Measurements from ENCODE around the gene ARHGEF5. TPM values are rescaled to one million over a fixed set of nuclear protein-coding genes. Genes with fewer than 3 reads are reported as not detected.

ARHGEF5 gene
- total and polyA plus RNA-seq, 2 experiments from 2014 or later: 10.2 to 27.1 TPM

- peaks cover 51% of the 10 kb centered on the region for H3K36me3 Mint-ChIP-seq (ENCODE audit: low read depth)
- no peak overlapping the region for H3K4me3 Mint-ChIP-seq
- Histone ChIP-seq H3K79me2 (replicated peaks; ENCODE audit: insufficient read depth) (no peaks in the 10 kb centered on the region), H4K20me1 (replicated peaks; ENCODE audit: insufficient read depth) (no peaks in the 10 kb centered on the region), H3K4me1 (ENCODE audit: insufficient read depth) (no peaks in the 10 kb centered on the region), H3K27me3 (ENCODE audit: insufficient read depth) (no peaks in the 10 kb centered on the region), H3K36me3 (ENCODE audit: insufficient read depth) (peaks cover 7% of the 10 kb centered on the region), H3K4me3 (no peak overlapping the region), H3K27ac (ENCODE audit: low read depth) (no peak overlapping the region), H2AFZ (no peak overlapping the region), H3F3A (replicated peaks; ENCODE audit: low read depth) (no peaks in the 10 kb centered on the region), H3K9me2 (ENCODE audit: insufficient read depth) (peaks cover 7% of the 10 kb centered on the region; the same call in 1 of the 2 replicates), H3K4me2 (no peak overlapping the region)
- H3K9me3 Mint-ChIP-seq: peaks cover 63% of the 10 kb centered on the region
- no peak for TF ChIP-seq ZNF462 (CRISPR knock-in tag; IDR thresholded peaks at IDR 0.05)
- no peak for TF ChIP-seq ZNF331 (CRISPR knock-in tag; IDR thresholded peaks at IDR 0.05; ENCODE audit: low read depth)
- TF ChIP-seq POLR2AphosphoS5 (IDR thresholded peaks at IDR 0.05; ENCODE audit: low read depth): no peak
- no peak for TF ChIP-seq JUNB (IDR thresholded peaks at IDR 0.05; ENCODE audit: unreplicated experiment)
- TF ChIP-seq, protein P1, sequence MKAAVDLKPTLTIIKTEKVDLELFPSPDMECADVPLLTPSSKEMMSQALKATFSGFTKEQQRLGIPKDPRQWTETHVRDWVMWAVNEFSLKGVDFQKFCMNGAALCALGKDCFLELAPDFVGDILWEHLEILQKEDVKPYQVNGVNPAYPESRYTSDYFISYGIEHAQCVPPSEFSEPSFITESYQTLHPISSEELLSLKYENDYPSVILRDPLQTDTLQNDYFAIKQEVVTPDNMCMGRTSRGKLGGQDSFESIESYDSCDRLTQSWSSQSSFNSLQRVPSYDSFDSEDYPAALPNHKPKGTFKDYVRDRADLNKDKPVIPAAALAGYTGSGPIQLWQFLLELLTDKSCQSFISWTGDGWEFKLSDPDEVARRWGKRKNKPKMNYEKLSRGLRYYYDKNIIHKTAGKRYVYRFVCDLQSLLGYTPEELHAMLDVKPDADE (IDR thresholded peaks at IDR 0.05): no peak
- no peak for TF ChIP-seq NANOG (IDR thresholded peaks at IDR 0.05; ENCODE audit: borderline replicate concordance)
- TF ChIP-seq, protein P2, sequence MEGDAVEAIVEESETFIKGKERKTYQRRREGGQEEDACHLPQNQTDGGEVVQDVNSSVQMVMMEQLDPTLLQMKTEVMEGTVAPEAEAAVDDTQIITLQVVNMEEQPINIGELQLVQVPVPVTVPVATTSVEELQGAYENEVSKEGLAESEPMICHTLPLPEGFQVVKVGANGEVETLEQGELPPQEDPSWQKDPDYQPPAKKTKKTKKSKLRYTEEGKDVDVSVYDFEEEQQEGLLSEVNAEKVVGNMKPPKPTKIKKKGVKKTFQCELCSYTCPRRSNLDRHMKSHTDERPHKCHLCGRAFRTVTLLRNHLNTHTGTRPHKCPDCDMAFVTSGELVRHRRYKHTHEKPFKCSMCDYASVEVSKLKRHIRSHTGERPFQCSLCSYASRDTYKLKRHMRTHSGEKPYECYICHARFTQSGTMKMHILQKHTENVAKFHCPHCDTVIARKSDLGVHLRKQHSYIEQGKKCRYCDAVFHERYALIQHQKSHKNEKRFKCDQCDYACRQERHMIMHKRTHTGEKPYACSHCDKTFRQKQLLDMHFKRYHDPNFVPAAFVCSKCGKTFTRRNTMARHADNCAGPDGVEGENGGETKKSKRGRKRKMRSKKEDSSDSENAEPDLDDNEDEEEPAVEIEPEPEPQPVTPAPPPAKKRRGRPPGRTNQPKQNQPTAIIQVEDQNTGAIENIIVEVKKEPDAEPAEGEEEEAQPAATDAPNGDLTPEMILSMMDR (conservative IDR thresholded peaks at IDR 0.05; ENCODE audit: low read depth in 2 of 2): no peak
- no peak for TF ChIP-seq CREB1 (CRISPR knock-in tag; IDR thresholded peaks at IDR 0.05; ENCODE audit: low read depth)
- no peak for TF ChIP-seq ZNF114 (CRISPR knock-in tag; IDR thresholded peaks at IDR 0.05)
- TF ChIP-seq EZH2 (IDR thresholded peaks at IDR 0.05; ENCODE audit: low read depth, unreplicated experiment): no peak
- no peak for TF ChIP-seq REST (IDR thresholded peaks at IDR 0.05; ENCODE audit: unreplicated experiment)
- TF ChIP-seq EZH2phosphoT487 (IDR thresholded peaks at IDR 0.05; ENCODE audit: unreplicated experiment): no peak
- no peak for TF ChIP-seq STAT1 (IDR thresholded peaks at IDR 0.05; ENCODE audit: unreplicated experiment)
- no peaks in the 10 kb centered on the region for H3K4me1 Mint-ChIP-seq
- H3K27ac Mint-ChIP-seq: no peak overlapping the region
- peaks cover 2% of the 10 kb centered on the region for H3K27me3 Mint-ChIP-seq (ENCODE audit: insufficient read depth, low read depth, poor library complexity)
- DNase-seq (ENCODE audit: low spot score) (no peak), ATAC-seq (no peak)
Measured at GRCh38 chr7:144428431-144428830, 73.2 kb downstream of the ARHGEF5 start.

Data from GM23338 (cell line).